Heart left ventricle (tissue), 16 donors: ENCODE results near the gene FSTL4. TPM values are rescaled to one million over a fixed set of nuclear protein-coding genes. Genes with fewer than 3 reads are reported as not detected.

Experiments
- ATAC-seq, 4 donors: fragments of 200-7000 bp; cut with Tn5 transposase; one replicate each; pipeline ENCODE4 v1.9.1; 2020 to 2022; ENCODE audit warnings: moderate library complexity in 4 of 4, mild to moderate bottlenecking in 3 of 4, moderate number of reproducible peaks in 1 of 4
- DNase-seq, 5 donors: peaks; one replicate each; pipeline ENCODE4 v3.0.0-alpha.2; 2020
- H3K27ac ChIP-seq, 12 donors: fragments of 200-600 bp; sonication (generic) in 4 of 12; one replicate each; pipeline versions ENCODE4 v1.5.0 to v1.8.0; 2016 to 2022; ENCODE audit warnings: mild to moderate bottlenecking in 2 of 12
- H3K27me3 ChIP-seq, 9 donors: fragments of 200-600 bp; sonication (generic) in 2 of 9; one replicate each; pipeline versions ENCODE4 v1.5.1 to v1.8.0; 2016 to 2022; ENCODE audit warnings: mild to moderate bottlenecking in 3 of 9
- H3K36me3 ChIP-seq, 9 donors: fragments of 200-600 bp; sonication (generic) in 2 of 9; one replicate each; pipeline versions ENCODE4 v1.5.0 to v1.8.0; 2018 to 2022; ENCODE audit warnings: mild to moderate bottlenecking in 2 of 9
- H3K4me1 ChIP-seq, 12 donors: fragments of 200-600 bp; sonication (generic) in 4 of 12; one replicate each; pipeline versions ENCODE4 v1.5.0 to v1.8.0; 2016 to 2022; ENCODE audit warnings: mild to moderate bottlenecking in 3 of 12
- H3K4me3 ChIP-seq, 12 donors: fragments of 200-600 bp; sonication (generic) in 4 of 12; one replicate each; pipeline versions ENCODE4 v1.5.0 to v1.8.0; 2017 to 2022; ENCODE audit warnings: mild to moderate bottlenecking in 9 of 12, moderate library complexity in 4 of 12
- H3K9me3 ChIP-seq, 12 donors: fragments of 200-600 bp; sonication (generic) in 4 of 12; one replicate each; pipeline versions ENCODE4 v1.5.0 to v1.8.0; 2016 to 2022; ENCODE audit warnings: mild to moderate bottlenecking in 1 of 12
- POLR2A ChIP-seq, 2 donors: fragments of 450-650 bp; IDR thresholded peaks; one replicate each; pipeline ENCODE4 v1.6.1; 2017; ENCODE audit warnings: antibody characterized with exemption in 2 of 2, mild to moderate bottlenecking in 2 of 2, moderate library complexity in 2 of 2
- WGBS, 4 donors: extraction: QIAGEN DNeasy Blood & Tissue Kit in 2 of 4; methylation state at CpG; one replicate each; pipeline versions ENCODE4 v1.1.5 to v1.1.7; 2013 to 2018; 5-methylcytosine and 5-hydroxymethylcytosine counted together
- intact Hi-C, 10 donors: fragments of 100-400 bp; cut with DNase I; formaldehyde crosslinking; loops; one replicate each; pipeline versions ENCODE4 v1.11.1 to v1.14.2; 2022
- polyA plus RNA-seq, 2 donors: library from polyadenylated mRNA; stranded (reverse); fragments of 200-250 nt; gene quantifications; one replicate each; pipeline ENCODE4 v1.2.3, GENCODE V29; 2013
- total RNA-seq, 9 donors: library from RNA; depleted of rRNA in 2 of 9; stranded (reverse); fragments of >200 nt in 2 of 9; fragmentation: NEBNext Ultra II Directional in 3 of 9; extraction: Animal tissue kit (Norgen Biotek cat#: 25700) in 3 of 9; gene quantifications; one replicate each; pipeline versions ENCODE4 v1.1.0 to v1.2.4, GENCODE V29; 2016 to 2023
- TF ChIP-seq, protein P1 (sequence below), 12 donors: fragments of 200-600 bp; sonication (generic) in 4 of 12; IDR thresholded peaks; one replicate each; pipeline versions ENCODE4 v1.5.0 to v1.8.0; 2018 to 2022; ENCODE audit warnings: antibody characterized with exemption in 12 of 12, mild to moderate bottlenecking in 5 of 12
- donor health status: ischemic (EF 13 %, LVEDD 7.1; RV severe dilation, severe dysfunction).
- donor health status: healthy with polysubstance abuse.
- donor health status: DM: no; HTN: yes; CAD: no.
- donor health status: DM: no; HTN: no; CAD: no.
- donor health status: ischemic (EF 25% LVEDD 6.9; RV normal size, moderate dysfunction).
- donor health status: ischemic (EF 25% LVEDD 5.7; RV mildly dilated, moderate dysfunction).
- donor health status: healthy.
- donor health status: DM: yes; HTN: yes; CAD: no.
- donor health status: ischemic (EF 35%, LVEDD 5.7; RV mildly dilated, moderate dysfunction).
- donor health status: nonischemic (EF 11% LVEDD 7.7; RV severe dilation, severe dysfunction).
- donor health status: DM: yes; HTN: yes; CAD: no.
- donor health status: PGD.
- donor health status: ischemic (EF 29% LVEDD 5.4; RV normal size, mild dysfunction).
- donor health status: nonischemic (EF 23%, LVEDD 6.1; RV moderate dilation, normal function).

Gene FSTL4
- total and polyA plus RNA-seq, 11 donors, result 0.01 to 0.39 (median 0.17) TPM; not detected in 6

GRCh38 chr5:133253671-133254070 is 358.7 kb downstream of the FSTL4 start:
- 84 to 100% (median 92%) methylated on average over 1 of the region's 1 CpG for WGBS, 4 donors
- ATAC-seq (no peak), DNase-seq (no peak)
- no peak for TF ChIP-seq POLR2A (IDR thresholded peaks at IDR 0.05)
- TF ChIP-seq, protein P1, sequence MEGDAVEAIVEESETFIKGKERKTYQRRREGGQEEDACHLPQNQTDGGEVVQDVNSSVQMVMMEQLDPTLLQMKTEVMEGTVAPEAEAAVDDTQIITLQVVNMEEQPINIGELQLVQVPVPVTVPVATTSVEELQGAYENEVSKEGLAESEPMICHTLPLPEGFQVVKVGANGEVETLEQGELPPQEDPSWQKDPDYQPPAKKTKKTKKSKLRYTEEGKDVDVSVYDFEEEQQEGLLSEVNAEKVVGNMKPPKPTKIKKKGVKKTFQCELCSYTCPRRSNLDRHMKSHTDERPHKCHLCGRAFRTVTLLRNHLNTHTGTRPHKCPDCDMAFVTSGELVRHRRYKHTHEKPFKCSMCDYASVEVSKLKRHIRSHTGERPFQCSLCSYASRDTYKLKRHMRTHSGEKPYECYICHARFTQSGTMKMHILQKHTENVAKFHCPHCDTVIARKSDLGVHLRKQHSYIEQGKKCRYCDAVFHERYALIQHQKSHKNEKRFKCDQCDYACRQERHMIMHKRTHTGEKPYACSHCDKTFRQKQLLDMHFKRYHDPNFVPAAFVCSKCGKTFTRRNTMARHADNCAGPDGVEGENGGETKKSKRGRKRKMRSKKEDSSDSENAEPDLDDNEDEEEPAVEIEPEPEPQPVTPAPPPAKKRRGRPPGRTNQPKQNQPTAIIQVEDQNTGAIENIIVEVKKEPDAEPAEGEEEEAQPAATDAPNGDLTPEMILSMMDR (IDR thresholded peaks at IDR 0.05), result no peak
- intact Hi-C loops, result no loop called here
- H3K27ac ChIP-seq, result no peak overlapping the region
- no peaks in the 10 kb centered on the region for H3K4me1 ChIP-seq
- H3K36me3 ChIP-seq, result no peaks in the 10 kb centered on the region
- H3K27me3 ChIP-seq, result no peaks in the 10 kb centered on the region
- no peak overlapping the region for H3K4me3 ChIP-seq
- no peaks in the 10 kb centered on the region for H3K9me3 ChIP-seq

GRCh38 chr5:133253070-133253469 is 359.3 kb downstream of the FSTL4 start:
- no peak for ATAC-seq
- Histone ChIP-seq H3K27ac (no peak overlapping the region), H3K9me3 (no peaks in the 10 kb centered on the region), H3K36me3 (no peaks in the 10 kb centered on the region), H3K4me3 (no peak overlapping the region), H3K27me3 (no peaks in the 10 kb centered on the region), H3K4me1 (no peaks in the 10 kb centered on the region)
- intact Hi-C loops, result no loop called here
- 84 to 88% (median 86%) methylated on average over 6 of the region's 6 CpGs for WGBS, 4 donors
- DNase-seq, result no peak
- TF ChIP-seq, protein P1 (IDR thresholded peaks at IDR 0.05), result no peak

- intact Hi-C loops, result no loop called here
- TF ChIP-seq, protein P1 (IDR thresholded peaks at IDR 0.05), result no peak
- no peak for TF ChIP-seq POLR2A (IDR thresholded peaks at IDR 0.05)
- 51 to 62% (median 59%) methylated on average over 6 of the region's 6 CpGs for WGBS, 4 donors
Observed at GRCh38 chr5:133252133-133252480, 360.2 kb downstream of the FSTL4 start.

DNA sequence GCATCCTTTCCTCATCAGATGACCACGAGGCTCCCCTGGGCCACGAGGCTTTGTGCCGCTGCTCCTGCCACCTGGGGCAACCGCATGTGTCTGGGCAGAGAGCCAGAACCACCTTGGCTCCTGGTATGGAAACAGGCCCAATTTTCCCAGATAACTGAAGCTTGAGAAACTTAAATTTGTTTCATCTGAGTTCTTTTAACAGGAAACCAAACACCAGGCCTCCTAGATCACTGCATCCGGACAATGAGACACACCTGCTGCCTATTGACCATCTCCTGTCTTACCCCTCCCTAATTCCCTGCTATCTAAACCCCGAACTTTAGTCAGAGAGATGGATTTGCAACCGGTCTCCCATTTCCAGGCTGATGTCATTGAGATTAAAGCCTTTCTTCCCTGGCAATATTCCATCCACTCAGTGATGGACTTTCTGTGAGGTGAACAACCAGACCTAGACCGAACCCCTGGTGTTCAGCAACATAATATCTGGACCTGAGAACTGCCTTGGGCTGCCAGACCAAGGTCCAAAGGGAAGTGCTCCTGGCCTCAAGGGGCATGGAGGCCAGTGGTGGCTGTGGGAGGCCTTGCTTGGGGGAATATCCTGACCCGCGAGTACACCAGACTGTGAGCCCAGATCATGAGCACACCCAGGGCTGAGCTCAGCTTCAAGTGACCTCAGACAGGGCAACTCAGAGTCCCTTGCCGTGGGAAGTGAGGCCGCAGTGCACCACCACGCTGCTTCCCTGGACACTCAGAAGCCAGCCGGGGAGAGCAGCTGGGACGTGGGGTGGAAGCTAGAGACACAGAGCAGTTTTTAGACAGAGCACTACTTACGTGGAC is 360.8 kb downstream of the FSTL4 start:
- 68 to 75% (median 71%) methylated on average over 13 to 16 of the region's 16 CpGs for WGBS, 4 donors
- H3K4me1 ChIP-seq, result no peaks in the 10 kb centered on the region
- H3K27ac ChIP-seq, result no peak overlapping the region
- no peak for ATAC-seq
- H3K9me3 ChIP-seq, result no peaks in the 10 kb centered on the region
- H3K36me3 ChIP-seq, result no peaks in the 10 kb centered on the region
- no peak overlapping the region for H3K4me3 ChIP-seq
- no peak for TF ChIP-seq POLR2A (IDR thresholded peaks at IDR 0.05)
- no peak for DNase-seq
- intact Hi-C loops, result no loop called here
- H3K27me3 ChIP-seq, result no peaks in the 10 kb centered on the region

More at GRCh38 chr5:133252133-133252480, 360.2 kb downstream of the FSTL4 start:
- Histone ChIP-seq H3K4me1 (no peaks in the 10 kb centered on the region), H3K27me3 (no peaks in the 10 kb centered on the region), H3K27ac (no peak overlapping the region), H3K4me3 (no peak overlapping the region), H3K36me3 (no peaks in the 10 kb centered on the region), H3K9me3 (no peaks in the 10 kb centered on the region)
- DNase-seq, result no peak
- no peak for ATAC-seq

DNA sequence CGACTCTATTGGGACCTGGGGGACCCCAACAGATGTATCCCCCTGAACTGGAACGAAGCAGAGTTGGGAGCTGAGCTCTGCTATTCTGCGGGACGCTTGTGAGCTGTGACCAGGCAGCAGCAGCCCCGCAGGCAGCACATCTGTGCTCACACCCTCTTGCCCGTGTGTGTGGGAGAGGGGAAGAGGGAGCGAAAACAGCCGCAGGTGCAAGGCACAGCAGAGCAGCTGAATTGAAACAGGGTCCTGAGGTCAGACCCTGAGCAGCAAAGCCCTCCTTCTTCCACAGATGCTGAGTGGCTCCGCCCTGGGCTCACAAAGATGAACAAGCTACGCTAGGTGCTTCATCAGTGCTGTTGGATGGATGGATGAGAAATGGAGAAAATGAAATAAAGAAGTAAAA is 361.8 kb downstream of the FSTL4 start:
- ATAC-seq, result no peak
- intact Hi-C loops, result no loop called here
- DNase-seq, result no peak
- Histone ChIP-seq H3K27me3 (no peaks in the 10 kb centered on the region), H3K36me3 (no peaks in the 10 kb centered on the region), H3K4me3 (no peak overlapping the region), H3K9me3 (no peaks in the 10 kb centered on the region), H3K27ac (no peak overlapping the region), H3K4me1 (no peaks in the 10 kb centered on the region)
- no peak for TF ChIP-seq POLR2A (IDR thresholded peaks at IDR 0.05)
- TF ChIP-seq, protein P1 (IDR thresholded peaks at IDR 0.05), result no peak
- WGBS, 4 donors, result 80 to 95% (median 91%) methylated on average over 9 to 10 of the region's 10 CpGs
